Measurements from ENCODE around the gene PCDH18.

The PCDH18 gene

GRCh38 chr4:137510557-137511265, 21.6 kb downstream of the PCDH18 start:
- TF ChIP-seq ISL1 (CRISPR knock-in tag; IDR thresholded peaks at IDR 0.05) (peak; percentile 80), ZFP30 (CRISPR knock-in tag; IDR thresholded peaks at IDR 0.05) (peak; percentile 89), RARB (CRISPR knock-in tag; IDR thresholded peaks at IDR 0.05) (no peak)
- peak; percentile 92 for ATAC-seq

GRCh38 chr4:137509855-137510282, 22.4 kb downstream of the PCDH18 start:
- ATAC-seq = no peak

GRCh38 chr4:137502339-137503129, 29.8 kb downstream of the PCDH18 start:
- no peak for ATAC-seq
- TF ChIP-seq ZFP30 (CRISPR knock-in tag; IDR thresholded peaks at IDR 0.05) (no peak), GLIS3 (CRISPR knock-in tag; IDR thresholded peaks at IDR 0.05) (no peak), CREB5 (CRISPR knock-in tag; IDR thresholded peaks at IDR 0.05; ENCODE audit: low read depth) (no peak), PATZ1 (CRISPR knock-in tag; IDR thresholded peaks at IDR 0.05; ENCODE audit: borderline replicate concordance) (no peak), PPARA (CRISPR knock-in tag; IDR thresholded peaks at IDR 0.05; ENCODE audit: borderline replicate concordance) (no peak), CSDC2 (CRISPR knock-in tag; IDR thresholded peaks at IDR 0.05) (no peak), ESRRG (CRISPR knock-in tag; IDR thresholded peaks at IDR 0.05) (no peak), ZFP3 (CRISPR knock-in tag; IDR thresholded peaks at IDR 0.05) (no peak), ZC3H10 (CRISPR knock-in tag; IDR thresholded peaks at IDR 0.05) (no peak), TOX (CRISPR knock-in tag; IDR thresholded peaks at IDR 0.05; ENCODE audit: borderline replicate concordance) (no peak), ZNF565 (CRISPR knock-in tag; conservative IDR thresholded peaks at IDR 0.05; ENCODE audit: low read depth) (no peak), ISL1 (CRISPR knock-in tag; IDR thresholded peaks at IDR 0.05) (no peak), SNAI2 (CRISPR knock-in tag; IDR thresholded peaks at IDR 0.05) (no peak), RARB (CRISPR knock-in tag; IDR thresholded peaks at IDR 0.05) (no peak), ARNTL (CRISPR knock-in tag; IDR thresholded peaks at IDR 0.05; ENCODE audit: borderline replicate concordance, low read depth) (no peak)
- TF ChIP-seq, protein P1, sequence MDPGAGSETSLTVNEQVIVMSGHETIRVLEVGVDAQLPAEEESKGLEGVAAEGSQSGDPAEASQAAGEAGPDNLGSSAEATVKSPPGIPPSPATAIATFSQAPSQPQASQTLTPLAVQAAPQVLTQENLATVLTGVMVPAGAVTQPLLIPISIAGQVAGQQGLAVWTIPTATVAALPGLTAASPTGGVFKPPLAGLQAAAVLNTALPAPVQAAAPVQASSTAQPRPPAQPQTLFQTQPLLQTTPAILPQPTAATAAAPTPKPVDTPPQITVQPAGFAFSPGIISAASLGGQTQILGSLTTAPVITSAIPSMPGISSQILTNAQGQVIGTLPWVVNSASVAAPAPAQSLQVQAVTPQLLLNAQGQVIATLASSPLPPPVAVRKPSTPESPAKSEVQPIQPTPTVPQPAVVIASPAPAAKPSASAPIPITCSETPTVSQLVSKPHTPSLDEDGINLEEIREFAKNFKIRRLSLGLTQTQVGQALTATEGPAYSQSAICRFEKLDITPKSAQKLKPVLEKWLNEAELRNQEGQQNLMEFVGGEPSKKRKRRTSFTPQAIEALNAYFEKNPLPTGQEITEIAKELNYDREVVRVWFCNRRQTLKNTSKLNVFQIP (CRISPR knock-in tag; IDR thresholded peaks at IDR 0.05; ENCODE audit: borderline replicate concordance, low read depth) = no peak
- TF ChIP-seq, protein P2, sequence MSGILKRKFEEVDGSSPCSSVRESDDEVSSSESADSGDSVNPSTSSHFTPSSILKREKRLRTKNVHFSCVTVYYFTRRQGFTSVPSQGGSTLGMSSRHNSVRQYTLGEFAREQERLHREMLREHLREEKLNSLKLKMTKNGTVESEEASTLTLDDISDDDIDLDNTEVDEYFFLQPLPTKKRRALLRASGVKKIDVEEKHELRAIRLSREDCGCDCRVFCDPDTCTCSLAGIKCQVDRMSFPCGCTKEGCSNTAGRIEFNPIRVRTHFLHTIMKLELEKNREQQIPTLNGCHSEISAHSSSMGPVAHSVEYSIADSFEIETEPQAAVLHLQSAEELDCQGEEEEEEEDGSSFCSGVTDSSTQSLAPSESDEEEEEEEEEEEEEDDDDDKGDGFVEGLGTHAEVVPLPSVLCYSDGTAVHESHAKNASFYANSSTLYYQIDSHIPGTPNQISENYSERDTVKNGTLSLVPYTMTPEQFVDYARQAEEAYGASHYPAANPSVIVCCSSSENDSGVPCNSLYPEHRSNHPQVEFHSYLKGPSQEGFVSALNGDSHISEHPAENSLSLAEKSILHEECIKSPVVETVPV (CRISPR knock-in tag; IDR thresholded peaks at IDR 0.05) = no peak

More at GRCh38 chr4:137509855-137510282, 22.4 kb downstream of the PCDH18 start:
- TF ChIP-seq OSR1 (CRISPR knock-in tag; IDR thresholded peaks at IDR 0.05) (no peak), ZNF8 (CRISPR knock-in tag; IDR thresholded peaks at IDR 0.05) (no peak), ZNF70 (CRISPR knock-in tag; IDR thresholded peaks at IDR 0.05) (no peak), PPARA (CRISPR knock-in tag; IDR thresholded peaks at IDR 0.05; ENCODE audit: borderline replicate concordance) (no peak), CREB5 (CRISPR knock-in tag; IDR thresholded peaks at IDR 0.05; ENCODE audit: low read depth) (0 out of 2 replicates have a peak, but pooled peaks have one; percentile 20), TCF4 (CRISPR knock-in tag; IDR thresholded peaks at IDR 0.05; ENCODE audit: borderline replicate concordance) (no peak), SNAI2 (CRISPR knock-in tag; IDR thresholded peaks at IDR 0.05) (no peak), RARB (CRISPR knock-in tag; IDR thresholded peaks at IDR 0.05) (no peak), CSDC2 (CRISPR knock-in tag; IDR thresholded peaks at IDR 0.05) (no peak), ZNF565 (CRISPR knock-in tag; conservative IDR thresholded peaks at IDR 0.05; ENCODE audit: low read depth) (no peak), ESRRG (CRISPR knock-in tag; IDR thresholded peaks at IDR 0.05) (no peak), ZFP3 (CRISPR knock-in tag; IDR thresholded peaks at IDR 0.05) (no peak), ARNTL (CRISPR knock-in tag; IDR thresholded peaks at IDR 0.05; ENCODE audit: borderline replicate concordance, low read depth) (no peak), TOX (CRISPR knock-in tag; IDR thresholded peaks at IDR 0.05; ENCODE audit: borderline replicate concordance) (no peak), ISL1 (CRISPR knock-in tag; IDR thresholded peaks at IDR 0.05) (peak; percentile 84), GLIS3 (CRISPR knock-in tag; IDR thresholded peaks at IDR 0.05) (no peak)
- TF ChIP-seq, protein P2 (CRISPR knock-in tag; IDR thresholded peaks at IDR 0.05) = no peak
